Upper lobe of left lung (tissue), 6 donors: Measurements from ENCODE around the gene ISCA2. TPM values are rescaled to one million over a fixed set of nuclear protein-coding genes. Genes with fewer than 3 reads are reported as not detected.

Experiments
- ATAC-seq, 2 donors: fragments of 200-7000 bp; cut with Tn5 transposase; one replicate each; pipeline ENCODE4 v1.9.1; 2022; ENCODE audit warnings: mild to moderate bottlenecking in 2 of 2, moderate library complexity in 2 of 2; ENCODE audit not compliant: low FRiP score in 2 of 2
- DNase-seq, 2 donors: peaks; one replicate each; pipeline ENCODE4 v3.0.0-alpha.2; 2019 to 2020
- H3K27ac ChIP-seq, 4 donors: fragments of 200-600 bp; sonication (generic); one replicate each; pipeline ENCODE4 v1.5.1; 2016 to 2019
- H3K27me3 ChIP-seq, 4 donors: fragments of 200-600 bp; sonication (generic); one replicate each; pipeline ENCODE4 v1.5.1; 2017 to 2019
- H3K36me3 ChIP-seq, 4 donors: fragments of 200-600 bp; sonication (generic); one replicate each; pipeline ENCODE4 v1.5.1; 2016 to 2019
- H3K4me1 ChIP-seq, 4 donors: fragments of 200-600 bp; sonication (generic); one replicate each; pipeline ENCODE4 v1.5.1; 2018 to 2019
- H3K4me3 ChIP-seq, 4 donors: fragments of 200-600 bp; sonication (generic); one replicate each; pipeline ENCODE4 v1.5.1; 2017 to 2019; ENCODE audit warnings: mild to moderate bottlenecking in 2 of 4, moderate library complexity in 1 of 4
- H3K9me3 ChIP-seq, 4 donors: fragments of 200-600 bp; sonication (generic); one replicate each; pipeline ENCODE4 v1.5.1; 2018 to 2019
- EP300 ChIP-seq, 4 donors: sonication (generic); formaldehyde crosslinking; IDR thresholded peaks; one replicate each; pipeline ENCODE4 v1.5.1; 2017; ENCODE audit warnings: antibody characterized with exemption in 4 of 4, control low read depth in 2 of 4
- POLR2A ChIP-seq, 4 donors: fragments of 450-650 bp; IDR thresholded peaks; one replicate each; pipeline ENCODE4 v1.5.1; 2016 to 2017; ENCODE audit warnings: antibody characterized with exemption in 4 of 4, mild to moderate bottlenecking in 2 of 4
- POLR2AphosphoS5 ChIP-seq, 2 donors: sonication (generic); formaldehyde crosslinking; IDR thresholded peaks; one replicate each; pipeline ENCODE4 v1.5.1; 2017; ENCODE audit warnings: antibody characterized with exemption in 2 of 2
- WGBS, 2 donors: methylation state at CpG; one replicate each; pipeline ENCODE4 v1.1.5; 2017 to 2018; 5-methylcytosine and 5-hydroxymethylcytosine counted together
- total RNA-seq, 6 donors: library from RNA; depleted of rRNA in 4 of 6; stranded (reverse); fragments of >200 nt in 4 of 6; gene quantifications; one replicate each; pipeline versions ENCODE4 v1.1.0 to v1.2.1, GENCODE V29; 2016 to 2021
- TF ChIP-seq, protein P1 (sequence below), 6 experiments: fragments of 450-650 bp in 4 of 6; fragments of 200-600 bp in 2 of 6; sonication (generic) in 2 of 6; IDR thresholded peaks; one replicate each; pipeline ENCODE4 v1.5.1; 2016 to 2019; ENCODE audit warnings: antibody characterized with exemption in 6 of 6
- donor health status: DM: no; HTN: no; CAD: no; lungs with moderate emphysema.
- donor health status: DM: no; HTN: yes; CAD: no; lungs with severe emphysema.

The ISCA2 gene
- total RNA-seq, 6 donors from 2014 or later, result 11.8 to 29.0 (median 22.6) TPM

DNA sequence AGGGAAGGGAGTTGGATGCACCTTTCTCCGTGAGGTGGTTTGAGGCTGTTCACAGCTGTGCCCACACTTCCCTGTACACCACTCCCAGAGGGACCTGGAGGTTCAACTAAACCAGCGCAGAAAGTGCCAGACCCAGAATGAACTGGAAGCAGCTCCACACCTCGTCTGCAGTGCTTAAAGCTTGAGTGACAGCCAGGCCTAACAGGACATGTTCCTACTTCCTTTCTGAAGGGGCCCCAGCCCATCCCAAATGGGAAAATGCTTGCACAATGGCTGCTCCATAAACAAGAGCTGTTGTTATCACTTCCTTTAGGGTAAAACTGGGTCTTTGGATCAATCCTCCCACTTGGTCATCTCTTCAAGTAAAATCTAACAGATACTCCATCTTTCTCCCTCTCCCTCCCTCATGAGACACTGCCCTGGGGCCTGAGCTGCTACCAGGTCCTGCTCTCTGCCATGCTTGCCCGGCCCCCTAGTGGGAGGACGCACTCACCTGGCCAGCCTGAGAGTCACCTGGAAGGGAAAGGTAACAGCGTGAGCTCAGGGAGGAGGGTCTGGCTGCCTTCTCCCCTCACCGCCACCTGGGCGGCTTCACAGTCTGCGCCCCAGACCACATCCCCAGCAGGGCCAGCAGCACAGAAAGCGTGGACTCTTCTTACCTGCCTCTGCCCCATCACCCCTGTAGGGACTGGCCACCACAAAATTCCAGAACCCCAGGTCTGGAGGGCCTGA is 33.5 kb downstream of the ISCA2 start:
- Histone ChIP-seq H3K4me1 (peaks cover 0 to 15% (median 9%) of the 10 kb centered on the region in 4 donors), H3K27ac (no peak overlapping the region)
- 76 to 87% methylated on average over 7 to 10 of the region's 10 CpGs for WGBS, 2 donors

DNA sequence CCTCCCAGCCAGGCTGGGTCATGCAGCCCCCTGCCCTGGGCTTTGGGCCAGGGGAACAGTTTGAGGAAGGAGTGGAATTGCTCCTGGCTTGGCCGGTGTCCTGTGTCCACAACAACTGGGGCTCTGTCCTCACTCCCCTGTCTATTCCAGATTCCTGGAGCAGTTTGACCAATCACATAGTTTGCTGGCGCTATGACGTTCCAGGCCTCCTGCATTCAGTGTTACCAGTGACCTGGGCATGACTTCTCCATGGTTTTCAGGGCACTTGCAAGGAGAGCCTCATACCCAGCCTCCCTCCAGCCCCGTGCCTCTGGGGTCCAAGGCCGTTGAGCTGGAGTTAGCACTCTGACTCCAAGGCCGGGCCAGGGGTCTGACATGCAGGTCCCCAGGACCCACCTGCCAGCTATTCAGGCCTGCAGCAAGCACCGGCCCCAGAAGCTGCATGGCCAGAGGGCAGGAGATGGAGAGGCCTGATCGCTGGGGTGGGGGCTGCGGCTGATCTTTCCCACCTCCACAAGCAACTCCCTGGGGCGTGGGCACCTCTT is 34.2 kb downstream of the ISCA2 start:
- no peak for TF ChIP-seq POLR2A (IDR thresholded peaks at IDR 0.05)
- TF ChIP-seq POLR2AphosphoS5 (IDR thresholded peaks at IDR 0.05), result no peak
- TF ChIP-seq, protein P1, sequence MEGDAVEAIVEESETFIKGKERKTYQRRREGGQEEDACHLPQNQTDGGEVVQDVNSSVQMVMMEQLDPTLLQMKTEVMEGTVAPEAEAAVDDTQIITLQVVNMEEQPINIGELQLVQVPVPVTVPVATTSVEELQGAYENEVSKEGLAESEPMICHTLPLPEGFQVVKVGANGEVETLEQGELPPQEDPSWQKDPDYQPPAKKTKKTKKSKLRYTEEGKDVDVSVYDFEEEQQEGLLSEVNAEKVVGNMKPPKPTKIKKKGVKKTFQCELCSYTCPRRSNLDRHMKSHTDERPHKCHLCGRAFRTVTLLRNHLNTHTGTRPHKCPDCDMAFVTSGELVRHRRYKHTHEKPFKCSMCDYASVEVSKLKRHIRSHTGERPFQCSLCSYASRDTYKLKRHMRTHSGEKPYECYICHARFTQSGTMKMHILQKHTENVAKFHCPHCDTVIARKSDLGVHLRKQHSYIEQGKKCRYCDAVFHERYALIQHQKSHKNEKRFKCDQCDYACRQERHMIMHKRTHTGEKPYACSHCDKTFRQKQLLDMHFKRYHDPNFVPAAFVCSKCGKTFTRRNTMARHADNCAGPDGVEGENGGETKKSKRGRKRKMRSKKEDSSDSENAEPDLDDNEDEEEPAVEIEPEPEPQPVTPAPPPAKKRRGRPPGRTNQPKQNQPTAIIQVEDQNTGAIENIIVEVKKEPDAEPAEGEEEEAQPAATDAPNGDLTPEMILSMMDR (IDR thresholded peaks at IDR 0.05), result no peak
- no peak for TF ChIP-seq EP300 (IDR thresholded peaks at IDR 0.05)
- 82 to 92% methylated on average over 4 to 10 of the region's 10 CpGs for WGBS, 2 donors
- H3K9me3 ChIP-seq, result no peaks in the 10 kb centered on the region
- no peak for ATAC-seq
- peaks cover 0 to 15% (median 9%) of the 10 kb centered on the region in 4 donors for H3K4me1 ChIP-seq
- no peak overlapping the region for H3K27ac ChIP-seq
- H3K27me3 ChIP-seq, result no peaks in the 10 kb centered on the region
- DNase-seq, result peak in 1 of 2 donors; percentile 30
- H3K4me3 ChIP-seq, result no peak overlapping the region
- H3K36me3 ChIP-seq, result no peaks in the 10 kb centered on the region

More for the DNA sequence above, 33.5 kb downstream of the ISCA2 start:
- TF ChIP-seq, protein P1 (IDR thresholded peaks at IDR 0.05), result no peak
- TF ChIP-seq POLR2A (IDR thresholded peaks at IDR 0.05) (no peak), POLR2AphosphoS5 (IDR thresholded peaks at IDR 0.05) (no peak), EP300 (IDR thresholded peaks at IDR 0.05) (no peak)
- H3K9me3 ChIP-seq, result no peaks in the 10 kb centered on the region
- ATAC-seq (no peak), DNase-seq (peak in 1 of 2 donors; percentile 57)
- H3K27me3 ChIP-seq, result no peaks in the 10 kb centered on the region
- H3K4me3 ChIP-seq, result no peak overlapping the region
- peaks cover 0 to under 1% (median 0%) of the 10 kb centered on the region in 4 donors for H3K36me3 ChIP-seq

DNA sequence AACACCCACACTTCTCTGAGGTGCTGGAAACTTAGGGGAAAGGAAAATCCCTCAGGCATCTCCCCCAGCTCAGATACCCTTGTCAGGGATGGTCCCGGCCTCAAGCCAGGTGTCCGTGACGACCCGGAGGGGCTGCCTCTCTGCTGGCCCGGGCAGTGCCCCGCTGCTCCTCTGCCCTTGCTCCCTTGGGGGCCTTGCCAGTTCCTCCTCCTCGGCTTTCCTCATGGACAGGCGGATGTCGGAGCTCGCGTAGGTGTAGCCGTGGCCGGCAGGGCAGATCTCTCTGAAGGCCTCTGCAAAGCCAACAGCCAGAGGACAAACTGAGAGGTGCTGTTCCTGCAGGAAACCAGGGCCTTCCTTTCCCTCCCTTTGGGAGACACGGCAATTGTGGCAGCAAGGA is 34.8 kb downstream of the ISCA2 start:
- DNase-seq (peak in 1 of 2 donors; percentile 69), ATAC-seq (no peak)
- Histone ChIP-seq H3K27me3 (no peaks in the 10 kb centered on the region), H3K4me3 (no peak overlapping the region), H3K9me3 (no peaks in the 10 kb centered on the region), H3K27ac (no peak overlapping the region), H3K36me3 (no peaks in the 10 kb centered on the region), H3K4me1 (peaks cover 0 to 15% (median 9%) of the 10 kb centered on the region in 4 donors)
- WGBS, 2 donors, result 92 to 96% methylated on average over 11 to 14 of the region's 14 CpGs
- TF ChIP-seq, protein P1 (IDR thresholded peaks at IDR 0.05), result no peak
- TF ChIP-seq POLR2A (IDR thresholded peaks at IDR 0.05) (no peak), EP300 (IDR thresholded peaks at IDR 0.05) (no peak), POLR2AphosphoS5 (IDR thresholded peaks at IDR 0.05) (no peak)

DNA sequence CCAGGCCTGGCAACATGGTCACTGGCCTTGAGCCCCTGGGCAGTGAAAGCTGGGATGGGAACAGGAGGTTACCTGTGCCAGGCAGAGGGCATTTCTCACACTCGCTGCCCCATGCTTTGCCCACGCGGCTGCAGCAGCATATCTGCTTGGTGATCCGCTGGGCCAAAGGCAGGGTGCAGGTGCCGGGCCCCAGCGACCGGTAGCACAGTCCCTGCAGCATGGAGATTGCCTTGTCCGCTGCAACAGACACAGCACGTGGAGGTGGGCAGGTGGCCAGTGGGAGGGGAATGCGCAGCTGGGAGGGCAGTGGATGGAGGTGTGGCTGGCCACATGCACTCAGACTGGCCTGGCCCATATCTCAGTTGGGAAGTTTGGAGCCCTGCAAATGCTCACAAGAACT is 35.3 kb downstream of the ISCA2 start:
- 93 to 100% methylated on average over 1 to 10 of the region's 10 CpGs for WGBS, 2 donors
- Histone ChIP-seq H3K27ac (no peak overlapping the region), H3K36me3 (no peaks in the 10 kb centered on the region), H3K4me1 (peaks cover 0 to 15% (median 9%) of the 10 kb centered on the region in 4 donors), H3K27me3 (no peaks in the 10 kb centered on the region), H3K9me3 (no peaks in the 10 kb centered on the region), H3K4me3 (no peak overlapping the region)
- DNase-seq (peak in 1 of 2 donors; percentile 71), ATAC-seq (no peak)
- TF ChIP-seq, protein P1 (IDR thresholded peaks at IDR 0.05), result no peak
- no peak for TF ChIP-seq POLR2A (IDR thresholded peaks at IDR 0.05)
- no peak for TF ChIP-seq POLR2AphosphoS5 (IDR thresholded peaks at IDR 0.05)
- TF ChIP-seq EP300 (IDR thresholded peaks at IDR 0.05), result no peak
